Lower leg skin (tissue), 3 donors: ENCODE measurements around the gene DYNC2H1.

ENCODE experiments used
- CTCF ChIP-seq, 3 donors: fragments of 450-650 bp; IDR thresholded peaks; one replicate each; pipeline ENCODE4 v1.5.1; 2016; ENCODE audit warnings: antibody characterized with exemption in 3 of 3, mild to moderate bottlenecking in 3 of 3, moderate library complexity in 2 of 3
- POLR2A ChIP-seq, 2 donors: fragments of 450-650 bp; IDR thresholded peaks; one replicate each; pipeline ENCODE4 v1.6.1; 2016 to 2017; ENCODE audit warnings: antibody characterized with exemption in 2 of 2, mild to moderate bottlenecking in 1 of 2, moderate library complexity in 1 of 2

GRCh38 chr11:103339485-103339857 is 230.2 kb downstream of the DYNC2H1 start:
- TF ChIP-seq CTCF (IDR thresholded peaks at IDR 0.05) (no peak), POLR2A (IDR thresholded peaks at IDR 0.05) (no peak)
